CD4-positive, alpha-beta T cell (primary cell): ENCODE results near the gene SRPRA. TPM values are rescaled to one million over a fixed set of nuclear protein-coding genes. Genes with fewer than 3 reads are reported as not detected.
"Not testable (repeated sequence)": the region's sequence is repeated elsewhere in the genome, so short reads cannot be mapped to it uniquely, and the experiment has no call there.

Experiments
- ATAC-seq: fragments of 200-7000 bp; cut with Tn5 transposase; one replicate; pipeline ENCODE4 v1.10.0; 2022; ENCODE audit warnings: mild to moderate bottlenecking; ENCODE audit not compliant: poor library complexity
- CTCF ChIA-PET: fragments of 350-600 bp; sonication (Branson Sonifier 250); formaldehyde crosslinking; loops from one replicate; lab custom pipeline; 2021; ENCODE audit warnings: antibody characterized with exemption, inconsistent platforms; lab: Charles Lee
- POLR2A ChIA-PET: fragments of 350-600 bp; sonication (Branson Sonifier 250); formaldehyde crosslinking; loops from one replicate; lab custom pipeline; 2021; ENCODE audit warnings: antibody characterized with exemption, inconsistent platforms; lab: Charles Lee
- DNase-seq, 14 experiments: peaks; one replicate each; pipeline ENCODE4 v3.0.0-alpha.2; 2013 to 2020; ENCODE audit warnings: mixed read lengths in 2 of 14
- H3K27ac ChIP-seq, 2 donors: one replicate each; pipeline versions ENCODE4 v1.5.1 to v1.7.0; 2013; ENCODE audit warnings: low read length in 2 of 2, low read depth in 1 of 2, mild to moderate bottlenecking in 1 of 2
- H3K27me3 ChIP-seq, 2 experiments: 1 replicate in 1 of 2; 2 replicates in 1 of 2; pipeline versions ENCODE4 v1.6.1 to v1.7.0; 2013; ENCODE audit warnings: low read length in 2 of 2, control low read depth in 1 of 2, mild to moderate bottlenecking in 1 of 2, moderate library complexity in 1 of 2; ENCODE audit not compliant: insufficient read depth in 2 of 2, control insufficient read depth in 1 of 2
- H3K36me3 ChIP-seq: one replicate; pipeline ENCODE4 v1.6.1; 2013; ENCODE audit warnings: low read length, control low read depth; ENCODE audit not compliant: insufficient read depth
- H3K4me1 ChIP-seq: one replicate; pipeline ENCODE4 v1.6.1; 2013; ENCODE audit warnings: low read length, control low read depth; ENCODE audit not compliant: insufficient read depth
- H3K4me3 ChIP-seq: one replicate; pipeline ENCODE4 v1.5.1; 2013; ENCODE audit warnings: mild to moderate bottlenecking, low read length, moderate library complexity
- H3K9me3 ChIP-seq, 2 experiments: 1 replicate in 1 of 2; 2 replicates in 1 of 2; pipeline versions ENCODE4 v1.6.1 to v1.7.0; 2013; ENCODE audit warnings: low read length in 2 of 2, mild to moderate bottlenecking in 2 of 2, control low read depth in 1 of 2, moderate library complexity in 1 of 2; ENCODE audit not compliant: control insufficient read depth in 1 of 2, insufficient read depth in 1 of 2
- H3K27ac Mint-ChIP-seq: one replicate; pipeline ENCODE4 v1.8.0; 2020; ENCODE audit warnings: mixed read lengths
- H3K27me3 Mint-ChIP-seq: one replicate; pipeline ENCODE4 v1.8.0; 2021; ENCODE audit warnings: mixed read lengths
- H3K36me3 Mint-ChIP-seq: one replicate; pipeline ENCODE4 v1.8.0; 2021; ENCODE audit warnings: low read depth, mixed read lengths
- H3K4me1 Mint-ChIP-seq: one replicate; pipeline ENCODE4 v1.8.0; 2021; ENCODE audit warnings: low read depth, mixed read lengths
- H3K4me3 Mint-ChIP-seq: one replicate; pipeline ENCODE4 v1.8.0; 2020; ENCODE audit warnings: mild to moderate bottlenecking, mixed read lengths
- H3K9me3 Mint-ChIP-seq: one replicate; pipeline ENCODE4 v1.8.0; 2020; ENCODE audit warnings: mixed read lengths
- intact Hi-C, 2 experiments: fragments of 100-400 bp; cut with DNase I in 1 of 2; cut with micrococcal nuclease in 1 of 2; formaldehyde crosslinking; loops; one replicate each; pipeline versions ENCODE4 v1.15.1 to v1.9.0; 2023 to 2025; cut with DNase I, micrococcal nuclease
- total RNA-seq, 174 experiments: library from RNA in 2 of 174; stranded (reverse) in 2 of 174; gene quantifications; one replicate each; pipeline ENCODE4 v1.2.3 and lab custom pipeline; 2021 to 2026
- TF ChIP-seq, protein P1 (sequence below): fragments of 200-600 bp; IDR thresholded peaks from one replicate; pipeline ENCODE4 v1.8.0; 2022; ENCODE audit warnings: antibody characterized with exemption, mild to moderate bottlenecking

SRPRA gene
- total RNA-seq, 2 experiments from 2014 or later, result 198 to 206 TPM

DNA sequence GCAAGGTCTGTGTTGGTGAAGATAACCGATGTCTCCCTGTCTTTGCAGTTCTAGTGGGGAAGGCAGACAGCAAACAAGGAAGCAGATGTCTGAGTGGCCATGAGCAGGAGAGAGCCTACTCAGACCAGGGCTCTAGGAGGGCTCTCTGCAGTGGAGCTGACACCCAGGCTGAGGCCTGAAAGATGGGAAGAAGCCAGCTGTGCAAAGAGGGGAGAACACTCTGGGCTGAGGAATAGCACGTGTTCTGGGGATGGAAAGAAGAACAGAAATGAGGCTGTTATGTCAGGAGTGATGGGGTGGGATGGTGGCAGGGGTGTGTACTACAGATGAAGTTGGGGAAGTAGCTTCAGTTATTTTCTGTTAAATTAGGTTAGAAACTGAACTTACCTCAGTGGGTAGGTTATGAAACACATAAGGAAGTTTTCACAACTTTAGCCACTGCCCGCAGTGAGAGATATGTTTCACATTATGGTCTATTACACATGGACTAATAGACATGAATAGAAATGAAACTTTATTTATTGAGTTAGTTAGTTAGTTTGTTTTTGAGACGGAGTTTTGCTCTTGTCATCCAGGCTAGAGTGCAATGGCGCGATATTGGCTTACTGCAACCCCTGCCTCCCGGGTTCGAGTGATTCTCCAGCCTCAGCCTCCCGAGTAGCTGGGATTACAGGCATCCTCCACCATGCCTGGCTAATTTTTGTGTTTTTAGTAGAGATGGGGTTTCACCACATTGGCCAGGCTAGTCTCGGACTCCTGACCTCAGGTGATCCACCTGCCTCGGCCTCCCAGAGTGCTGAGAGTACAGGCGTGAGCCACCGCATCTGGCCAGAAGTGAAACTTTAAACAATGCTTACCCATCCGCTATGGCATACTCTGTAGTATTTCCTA, 43.0 kb upstream of the SRPRA start:
- ChIA-PET POLR2A (no interaction called here), CTCF (interaction anchor here (0.8 to 2.5 kb wide), 3 partner anchors 7 to 39 kb away, joined by 3 to 9 read pairs (median 3); no protein-coding TSS in a partner anchor)
- intact Hi-C loops, result loop anchor here in 1 of 2 experiments (1.0 to 10.0 kb wide), 2 partner anchors 169 to 683 kb away; no protein-coding TSS in a partner anchor
- ATAC-seq (no peak), DNase-seq (peak in 2 of 14 experiments; percentile 17)
- Histone ChIP-seq H3K27me3 (no peaks in the 10 kb centered on the region), H3K4me3 (no peak overlapping the region), H3K36me3 (peaks cover 55% of the 10 kb centered on the region), H3K27ac (no peak overlapping the region), H3K9me3 (no peaks in the 10 kb centered on the region), H3K4me1 (peaks cover 10% of the 10 kb centered on the region)
- H3K9me3 Mint-ChIP-seq, result peaks cover 4% of the 10 kb centered on the region
- H3K27me3 Mint-ChIP-seq, result no peaks in the 10 kb centered on the region
- TF ChIP-seq, protein P1, sequence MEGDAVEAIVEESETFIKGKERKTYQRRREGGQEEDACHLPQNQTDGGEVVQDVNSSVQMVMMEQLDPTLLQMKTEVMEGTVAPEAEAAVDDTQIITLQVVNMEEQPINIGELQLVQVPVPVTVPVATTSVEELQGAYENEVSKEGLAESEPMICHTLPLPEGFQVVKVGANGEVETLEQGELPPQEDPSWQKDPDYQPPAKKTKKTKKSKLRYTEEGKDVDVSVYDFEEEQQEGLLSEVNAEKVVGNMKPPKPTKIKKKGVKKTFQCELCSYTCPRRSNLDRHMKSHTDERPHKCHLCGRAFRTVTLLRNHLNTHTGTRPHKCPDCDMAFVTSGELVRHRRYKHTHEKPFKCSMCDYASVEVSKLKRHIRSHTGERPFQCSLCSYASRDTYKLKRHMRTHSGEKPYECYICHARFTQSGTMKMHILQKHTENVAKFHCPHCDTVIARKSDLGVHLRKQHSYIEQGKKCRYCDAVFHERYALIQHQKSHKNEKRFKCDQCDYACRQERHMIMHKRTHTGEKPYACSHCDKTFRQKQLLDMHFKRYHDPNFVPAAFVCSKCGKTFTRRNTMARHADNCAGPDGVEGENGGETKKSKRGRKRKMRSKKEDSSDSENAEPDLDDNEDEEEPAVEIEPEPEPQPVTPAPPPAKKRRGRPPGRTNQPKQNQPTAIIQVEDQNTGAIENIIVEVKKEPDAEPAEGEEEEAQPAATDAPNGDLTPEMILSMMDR, result no peak
- peaks cover 44% of the 10 kb centered on the region for H3K4me1 Mint-ChIP-seq
- no peak overlapping the region for H3K4me3 Mint-ChIP-seq
- H3K36me3 Mint-ChIP-seq, result peaks cover 81% of the 10 kb centered on the region
- H3K27ac Mint-ChIP-seq, result peak overlapping the region; percentile 19

- no peak for DNase-seq
- CTCF ChIA-PET, result interaction anchor here (0.8 to 2.5 kb wide), 6 partner anchors 8 to 170 kb away, joined by 3 to 12 read pairs (median 6); no protein-coding TSS in a partner anchor
- Mint-ChIP-seq H3K4me1 (peaks cover 41% of the 10 kb centered on the region), H3K9me3 (no peaks in the 10 kb centered on the region), H3K4me3 (no peak overlapping the region), H3K36me3 (peaks cover 77% of the 10 kb centered on the region), H3K27me3 (no peaks in the 10 kb centered on the region), H3K27ac (peak overlapping the region; percentile 29)
- ATAC-seq, result no peak
- POLR2A ChIA-PET, result interaction anchor here (1.3 kb wide), 1 partner anchor 170 kb away, joined by 3 read pairs; no protein-coding TSS in a partner anchor
- intact Hi-C loops, result loop anchor here (1.0 to 10.0 kb wide), 2 partner anchors 169 to 684 kb away; no protein-coding TSS in a partner anchor
- TF ChIP-seq, protein P1, result no peak
- Histone ChIP-seq H3K27ac (no peak overlapping the region), H3K4me1 (peaks cover 17% of the 10 kb centered on the region), H3K9me3 (no peaks in the 10 kb centered on the region), H3K4me3 (no peak overlapping the region), H3K27me3 (no peaks in the 10 kb centered on the region), H3K36me3 (peaks cover 56% of the 10 kb centered on the region)
Observed at GRCh38 chr11:126310992-126311310, 42.3 kb upstream of the SRPRA start.

DNA sequence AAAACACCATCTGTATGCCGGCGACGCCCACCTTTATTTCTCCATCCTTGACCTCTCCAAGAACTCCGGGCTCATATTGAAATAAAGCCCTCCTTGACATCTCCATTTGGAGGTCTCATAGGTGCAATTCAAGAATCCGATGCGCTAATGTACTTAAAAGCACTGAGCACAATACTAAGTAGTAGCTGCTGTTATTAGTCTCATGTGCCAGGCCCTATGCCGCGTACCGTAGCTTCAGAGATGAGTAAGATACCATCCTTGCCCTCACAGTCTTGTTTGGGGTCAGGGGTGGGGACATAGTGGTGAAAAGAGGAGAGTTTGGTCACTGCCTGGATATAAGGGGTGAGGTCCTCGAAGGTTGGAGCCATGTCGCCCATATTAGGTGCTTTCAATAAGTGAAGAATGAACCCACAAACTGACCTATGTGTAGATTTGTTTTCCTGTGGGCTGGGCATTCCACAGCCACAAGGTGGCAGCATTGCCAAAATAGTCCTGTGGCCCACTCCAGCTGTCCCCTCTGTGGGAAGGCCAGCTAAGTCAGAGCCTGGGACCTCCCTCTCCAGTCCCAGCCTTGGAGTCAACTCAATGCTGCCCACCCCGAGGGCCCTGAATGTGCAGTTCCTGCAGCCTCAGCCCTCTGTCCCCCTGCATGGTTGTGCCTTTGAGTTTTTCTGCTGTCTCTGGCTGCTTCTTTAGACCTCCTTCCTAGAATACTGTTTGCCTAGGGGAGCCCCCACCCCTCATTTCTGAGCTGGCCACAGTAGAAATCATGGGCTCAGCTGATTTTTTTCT, 41.7 kb upstream of the SRPRA start:
- Histone ChIP-seq H3K27me3 (no peaks in the 10 kb centered on the region), H3K27ac (no peak overlapping the region), H3K9me3 (no peaks in the 10 kb centered on the region), H3K4me3 (no peak overlapping the region), H3K36me3 (peaks cover 56% of the 10 kb centered on the region), H3K4me1 (peaks cover 22% of the 10 kb centered on the region)
- DNase-seq (peak; percentile 30 to 72 (median 45)), ATAC-seq (peak; percentile 55)
- Mint-ChIP-seq H3K27ac (peak overlapping the region; percentile 29), H3K4me1 (peaks cover 45% of the 10 kb centered on the region), H3K9me3 (no peaks in the 10 kb centered on the region), H3K27me3 (no peaks in the 10 kb centered on the region), H3K4me3 (no peak overlapping the region), H3K36me3 (peaks cover 75% of the 10 kb centered on the region)
- POLR2A ChIA-PET, result interaction anchor here (1.3 kb wide), 1 partner anchor 170 kb away, joined by 3 read pairs; no protein-coding TSS in a partner anchor
- CTCF ChIA-PET, result interaction anchor here (0.8 to 2.5 kb wide), 6 partner anchors 8 to 170 kb away, joined by 3 to 12 read pairs (median 6); no protein-coding TSS in a partner anchor
- intact Hi-C loops, result loop anchor here (1.0 to 10.0 kb wide), 2 partner anchors 170 to 684 kb away; no protein-coding TSS in a partner anchor
- TF ChIP-seq, protein P1, result peak; percentile 83

DNA sequence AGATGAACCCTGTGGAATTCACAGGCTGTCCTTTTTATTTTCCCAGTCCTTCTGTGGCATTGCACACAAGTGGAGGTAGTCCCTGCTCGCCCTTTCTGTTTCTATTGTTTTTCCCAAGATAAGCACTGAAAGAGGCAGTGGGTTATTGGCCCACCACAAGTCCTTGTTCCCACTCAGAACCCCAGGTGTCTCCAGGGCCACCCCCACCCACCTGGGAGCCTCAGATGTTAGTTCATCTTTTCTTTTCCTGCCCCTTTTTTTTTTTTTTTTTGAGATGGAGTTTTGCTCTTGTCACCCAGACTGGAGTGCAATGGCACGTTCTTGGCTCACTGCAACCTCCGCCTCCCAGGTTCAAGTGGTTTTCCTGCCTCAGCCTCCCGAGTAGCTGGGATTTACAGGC, 40.1 kb upstream of the SRPRA start:
- POLR2A ChIA-PET, CTCF ChIA-PET, ATAC-seq, H3K27me3 ChIP-seq, H3K27ac ChIP-seq, H3K4me3 Mint-ChIP-seq, DNase-seq, H3K27ac Mint-ChIP-seq, H3K27me3 Mint-ChIP-seq, H3K9me3 Mint-ChIP-seq, intact Hi-C loops, H3K9me3 ChIP-seq, H3K4me3 ChIP-seq: not testable (repeated sequence)
- peaks cover 48% of the 10 kb centered on the region for H3K36me3 ChIP-seq
- Mint-ChIP-seq H3K36me3 (peaks cover 72% of the 10 kb centered on the region), H3K4me1 (peaks cover 56% of the 10 kb centered on the region)
- H3K4me1 ChIP-seq, result peaks cover 37% of the 10 kb centered on the region
